Stimulated activated CD8-positive, alpha-beta memory T cell treated with anti-CD3 and anti-CD28 coated beads, Interleukin-4, amount 100 ng/mL, for 48 hours (primary cell): ENCODE results near the gene CD248.
A peak's percentile ranks its signal among the peaks of the same experiment; 100 is the strongest.
"Not testable (repeated sequence)": the region's sequence is repeated elsewhere in the genome, so short reads cannot be mapped to it uniquely, and the experiment has no call there.

ENCODE experiments used
- DNase-seq: peaks from one replicate; pipeline ENCODE4 v3.0.0-alpha.2; 2020

Gene CD248

GRCh38 chr11:66311965-66312548, 4.8 kb downstream of the CD248 start:
- peak; percentile 98 for DNase-seq

- DNase-seq = no peak
Measured at GRCh38 chr11:66311470-66311964, 5.3 kb downstream of the CD248 start.

GRCh38 chr11:66310803-66311440, 5.9 kb downstream of the CD248 start:
- DNase-seq = not testable (repeated sequence)

GRCh38 chr11:66310324-66310723, 6.5 kb downstream of the CD248 start:
- no peak for DNase-seq

- no peak for DNase-seq
Measured at GRCh38 chr11:66309475-66309874, 7.4 kb downstream of the CD248 start.

GRCh38 chr11:66302656-66303055, 14.2 kb downstream of the CD248 start:
- DNase-seq = no peak

GRCh38 chr11:66299186-66299585, 17.7 kb downstream of the CD248 start:
- no peak for DNase-seq

GRCh38 chr11:66297610-66298009, 19.2 kb downstream of the CD248 start:
- DNase-seq = no peak

GRCh38 chr11:66294626-66295620, 21.9 kb downstream of the CD248 start:
- no peak for DNase-seq

- DNase-seq = no peak
Measured at GRCh38 chr11:66293777-66294625, 22.8 kb downstream of the CD248 start.

GRCh38 chr11:66293352-66293751, 23.5 kb downstream of the CD248 start:
- DNase-seq = no peak

- no peak for DNase-seq
Measured at GRCh38 chr11:66292543-66293332, 24.1 kb downstream of the CD248 start.

GRCh38 chr11:66291706-66292542, 24.9 kb downstream of the CD248 start, which contains the start of gene TMEM151A:
TMEM151A (plus strand) TSS chr11:66291894; CDS start chr11:66292014, 120 bp downstream.
- no peak for DNase-seq

GRCh38 chr11:66291303-66291705, 25.5 kb downstream of the CD248 start:
- DNase-seq = no peak

- DNase-seq = no peak
Measured at GRCh38 chr11:66290330-66290621, 26.6 kb downstream of the CD248 start.

- peak; percentile 90 for DNase-seq
Measured at GRCh38 chr11:66289548-66290329, 27.1 kb downstream of the CD248 start.

GRCh38 chr11:66288671-66289547, 27.9 kb downstream of the CD248 start, which contains the start of gene YIF1A:
YIF1A (minus strand) TSS chr11:66289143; CDS start chr11:66288985, 158 bp downstream.
- peak; percentile 98 for DNase-seq

GRCh38 chr11:66287889-66288670, 28.8 kb downstream of the CD248 start:
- DNase-seq = no peak
